GM06990 (cell line): ENCODE data around the gene LDLRAD2.

Experiments
- DNase-seq: peaks from one replicate; pipeline ENCODE4 v3.0.0-alpha.2; 2011; ENCODE audit not compliant: insufficient read length; ENCODE audit errors: extremely low read depth
- H3K27me3 ChIP-seq: replicated peaks from 2 replicates; pipeline ENCODE4 v1.6.0; 2011; ENCODE audit warnings: low read length; ENCODE audit not compliant: control insufficient read depth, insufficient read depth
- H3K36me3 ChIP-seq: 2 replicates; pipeline ENCODE4 v1.5.1; 2011; ENCODE audit warnings: low read length; ENCODE audit not compliant: control insufficient read depth, insufficient read depth
- H3K4me3 ChIP-seq: replicated peaks from 2 replicates; pipeline ENCODE4 v1.5.1; 2011; ENCODE audit warnings: low read depth, mild to moderate bottlenecking, control low read depth, low read length
- TF ChIP-seq, protein P1 (sequence below): IDR thresholded peaks from 2 replicates; pipeline ENCODE4 v1.5.1; 2011; ENCODE audit warnings: low read length, control low read depth, mild to moderate bottlenecking, inconsistent platforms; ENCODE audit not compliant: insufficient read depth, poor library complexity, severe bottlenecking

LDLRAD2 gene

GRCh38 chr1:21840981-21841380, 28.9 kb downstream of the LDLRAD2 start:
- DNase-seq, result no peak
- H3K27me3 ChIP-seq, result no peaks in the 10 kb centered on the region
- no peak overlapping the region for H3K4me3 ChIP-seq
- no peaks in the 10 kb centered on the region for H3K36me3 ChIP-seq
- TF ChIP-seq, protein P1, sequence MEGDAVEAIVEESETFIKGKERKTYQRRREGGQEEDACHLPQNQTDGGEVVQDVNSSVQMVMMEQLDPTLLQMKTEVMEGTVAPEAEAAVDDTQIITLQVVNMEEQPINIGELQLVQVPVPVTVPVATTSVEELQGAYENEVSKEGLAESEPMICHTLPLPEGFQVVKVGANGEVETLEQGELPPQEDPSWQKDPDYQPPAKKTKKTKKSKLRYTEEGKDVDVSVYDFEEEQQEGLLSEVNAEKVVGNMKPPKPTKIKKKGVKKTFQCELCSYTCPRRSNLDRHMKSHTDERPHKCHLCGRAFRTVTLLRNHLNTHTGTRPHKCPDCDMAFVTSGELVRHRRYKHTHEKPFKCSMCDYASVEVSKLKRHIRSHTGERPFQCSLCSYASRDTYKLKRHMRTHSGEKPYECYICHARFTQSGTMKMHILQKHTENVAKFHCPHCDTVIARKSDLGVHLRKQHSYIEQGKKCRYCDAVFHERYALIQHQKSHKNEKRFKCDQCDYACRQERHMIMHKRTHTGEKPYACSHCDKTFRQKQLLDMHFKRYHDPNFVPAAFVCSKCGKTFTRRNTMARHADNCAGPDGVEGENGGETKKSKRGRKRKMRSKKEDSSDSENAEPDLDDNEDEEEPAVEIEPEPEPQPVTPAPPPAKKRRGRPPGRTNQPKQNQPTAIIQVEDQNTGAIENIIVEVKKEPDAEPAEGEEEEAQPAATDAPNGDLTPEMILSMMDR, result no peak

DNA sequence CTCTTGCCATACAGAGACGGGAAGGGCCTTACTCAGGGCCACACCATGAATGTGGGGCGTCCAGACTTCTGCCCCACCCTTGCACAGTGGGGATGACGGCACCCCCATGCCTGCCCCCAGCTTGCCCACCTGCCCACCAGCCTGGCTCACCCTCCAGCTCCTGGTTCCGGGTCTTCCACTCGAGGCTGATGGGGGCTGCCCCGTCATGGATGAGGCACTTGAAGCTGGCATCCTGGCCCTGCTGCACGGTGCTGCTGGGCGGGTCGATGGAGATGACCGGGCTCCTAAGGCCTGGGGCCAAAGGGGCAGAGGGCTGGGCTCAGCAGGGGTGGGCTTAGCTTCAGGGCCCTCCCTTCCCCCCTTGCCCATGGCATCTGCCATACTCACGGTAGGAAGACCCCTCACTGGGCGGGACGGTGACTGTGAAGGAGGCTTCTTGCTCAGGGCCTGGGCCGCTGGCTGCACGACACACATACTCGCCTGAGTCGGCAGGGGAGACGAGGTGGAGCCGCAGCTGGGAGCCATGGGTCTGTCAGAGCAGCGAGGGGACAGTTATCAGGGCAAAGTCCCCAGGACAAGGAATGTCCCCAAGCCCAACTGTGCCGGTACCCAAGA, 29.9 kb downstream of the LDLRAD2 start:
- H3K27me3 ChIP-seq, result no peaks in the 10 kb centered on the region
- TF ChIP-seq, protein P1, result no peak
- no peaks in the 10 kb centered on the region for H3K36me3 ChIP-seq
- no peak overlapping the region for H3K4me3 ChIP-seq
- DNase-seq, result no peak

DNA sequence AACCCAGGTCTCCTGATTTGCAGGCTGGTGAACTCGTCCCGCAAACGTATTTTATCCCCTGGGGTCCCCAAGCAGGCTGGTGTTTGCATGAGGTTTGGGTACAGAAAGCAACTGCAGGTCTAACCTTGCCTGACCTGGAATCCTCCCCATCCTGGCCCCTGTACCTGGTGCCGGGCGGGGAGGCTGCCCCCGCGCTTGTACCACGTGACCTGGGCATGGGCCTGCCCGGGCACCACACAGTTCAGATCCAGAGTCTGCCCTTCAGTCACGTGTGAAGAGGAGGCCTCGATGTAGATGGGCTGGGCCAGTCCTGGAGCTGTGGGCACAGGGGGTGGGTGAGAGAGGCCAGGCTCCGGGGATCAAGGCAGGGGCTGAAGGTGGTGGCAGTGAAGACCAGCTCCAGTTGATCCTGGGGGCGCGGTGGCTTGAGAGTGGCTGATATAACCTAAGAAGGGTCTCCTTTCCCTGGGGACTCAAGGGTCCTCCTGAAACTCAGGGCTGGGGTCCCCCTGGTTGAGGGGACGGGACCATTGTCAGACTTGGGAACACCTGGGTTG, 30.6 kb downstream of the LDLRAD2 start:
- DNase-seq, result no peak
- H3K27me3 ChIP-seq, result no peaks in the 10 kb centered on the region
- no peaks in the 10 kb centered on the region for H3K36me3 ChIP-seq
- TF ChIP-seq, protein P1, result no peak
- no peak overlapping the region for H3K4me3 ChIP-seq

DNA sequence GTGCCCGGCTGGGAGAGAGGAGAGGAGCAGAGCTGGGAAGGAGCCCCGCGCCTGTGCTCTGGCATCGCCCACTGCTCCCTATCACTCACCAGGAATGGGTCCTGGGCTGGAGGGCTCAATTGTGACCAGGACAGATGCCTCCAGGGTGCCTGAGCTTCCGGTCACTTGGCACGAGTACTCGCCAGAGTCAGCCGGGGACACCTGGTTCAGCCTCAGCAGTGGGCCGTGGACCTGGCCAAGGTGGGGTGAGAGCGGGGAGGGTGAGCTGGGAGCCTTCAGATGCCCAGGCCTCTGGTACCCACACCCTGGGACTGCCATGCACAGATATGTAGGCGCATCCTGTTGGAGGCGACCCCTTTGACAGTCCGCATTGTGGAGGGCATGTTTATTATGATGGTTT, 31.1 kb downstream of the LDLRAD2 start:
- TF ChIP-seq, protein P1, result no peak
- no peak overlapping the region for H3K4me3 ChIP-seq
- H3K36me3 ChIP-seq, result no peaks in the 10 kb centered on the region
- DNase-seq, result no peak
- H3K27me3 ChIP-seq, result no peaks in the 10 kb centered on the region

- Histone ChIP-seq H3K36me3 (no peaks in the 10 kb centered on the region), H3K4me3 (no peak overlapping the region), H3K27me3 (no peaks in the 10 kb centered on the region)
- TF ChIP-seq, protein P1, result no peak
- no peak for DNase-seq
These were observed 31.9 kb downstream of the LDLRAD2 start for GRCh38 chr1:21843996-21844395.
